ENCODE results near the gene OPHN1.
"Not testable (repeated sequence)": the region's sequence is repeated elsewhere in the genome, so short reads cannot be mapped to it uniquely, and the experiment has no call there.

OPHN1 gene

GRCh38 chrX:68147848-68148247, 285.4 kb downstream of the OPHN1 start:
- DNase-seq: no peak

- DNase-seq: peak; percentile 37
Observed at GRCh38 chrX:68146054-68146453, 287.2 kb downstream of the OPHN1 start.

- no peak for DNase-seq
Observed at GRCh38 chrX:68139791-68140190, 293.5 kb downstream of the OPHN1 start.

GRCh38 chrX:68133181-68133580, 300.1 kb downstream of the OPHN1 start:
- no peak for DNase-seq

- DNase-seq: no peak
Observed at GRCh38 chrX:68132749-68133148, 300.5 kb downstream of the OPHN1 start.

GRCh38 chrX:68121835-68122234, 311.5 kb downstream of the OPHN1 start:
- DNase-seq: no peak

GRCh38 chrX:68121371-68121770, 311.9 kb downstream of the OPHN1 start:
- no peak for DNase-seq

GRCh38 chrX:68115371-68115770, 317.9 kb downstream of the OPHN1 start:
- no peak for DNase-seq

GRCh38 chrX:68114573-68115129, 318.6 kb downstream of the OPHN1 start:
- DNase-seq: peak; percentile 27

GRCh38 chrX:68113837-68114572, 319.3 kb downstream of the OPHN1 start:
- DNase-seq: no peak

GRCh38 chrX:68112321-68112720, 321.0 kb downstream of the OPHN1 start:
- DNase-seq: no peak

GRCh38 chrX:68109162-68109561, 324.1 kb downstream of the OPHN1 start:
- DNase-seq: no peak

GRCh38 chrX:68098431-68098830, 334.9 kb downstream of the OPHN1 start:
- no peak for DNase-seq

GRCh38 chrX:68090266-68090665, 343.0 kb downstream of the OPHN1 start:
- DNase-seq: no peak

- DNase-seq: no peak
Observed at GRCh38 chrX:68087526-68087925, 345.8 kb downstream of the OPHN1 start.

- no peak for DNase-seq
Observed at GRCh38 chrX:68086709-68087108, 346.6 kb downstream of the OPHN1 start.

- no peak for DNase-seq
Observed at GRCh38 chrX:68084765-68085164, 348.5 kb downstream of the OPHN1 start.

GRCh38 chrX:68083510-68083909, 349.8 kb downstream of the OPHN1 start:
- DNase-seq: no peak

GRCh38 chrX:68079961-68080360, 353.3 kb downstream of the OPHN1 start:
- no peak for DNase-seq

- DNase-seq: not testable (repeated sequence)
Observed at GRCh38 chrX:68078801-68079200, 354.5 kb downstream of the OPHN1 start.

- no peak for DNase-seq
Observed at GRCh38 chrX:68077378-68077777, 355.9 kb downstream of the OPHN1 start.

- DNase-seq: no peak
Observed at GRCh38 chrX:68072041-68072440, 361.3 kb downstream of the OPHN1 start.

GRCh38 chrX:68070119-68070518, 363.2 kb downstream of the OPHN1 start:
- DNase-seq: not testable (repeated sequence)

GRCh38 chrX:68061206-68061535, 372.1 kb downstream of the OPHN1 start:
- no peak for DNase-seq

Data from fibroblast of skin of back (primary cell).